Amygdala (tissue), 56 donors: Measurements from ENCODE around the gene CEACAM1.
"Not testable (repeated sequence)": the region's sequence is repeated elsewhere in the genome, so short reads cannot be mapped to it uniquely, and the experiment has no call there.

Experiments
- DNase-seq, 56 donors: peaks; one replicate each; lab custom pipeline; 2025; lab: John Stamatoyannopoulos, UW

CEACAM1 gene

DNA sequence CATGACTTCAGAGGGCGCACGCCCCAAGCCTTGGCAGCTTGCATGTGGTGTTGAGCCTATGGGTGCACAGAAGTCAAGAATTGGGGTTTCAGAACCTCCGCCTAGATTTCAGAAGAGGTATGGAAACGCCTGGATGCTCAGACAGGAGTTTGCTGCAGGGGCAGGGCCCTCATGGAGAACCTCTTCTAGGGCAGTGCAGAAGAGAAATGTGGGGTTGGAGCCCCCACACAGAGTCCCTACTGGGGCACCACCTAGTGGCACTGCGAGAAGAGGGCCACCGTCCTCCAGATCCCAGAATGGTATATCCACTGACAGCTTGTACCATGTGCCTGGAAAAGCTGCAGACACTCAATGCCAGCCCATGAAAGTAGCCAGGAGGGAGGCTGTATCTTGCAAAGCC, 22.2 kb upstream of the CEACAM1 start:
- DNase-seq: not testable (repeated sequence)

- DNase-seq: not testable (repeated sequence)
Observed at GRCh38 chr19:42549067-42549466, 20.8 kb upstream of the CEACAM1 start.

GRCh38 chr19:42548552-42548951, 20.3 kb upstream of the CEACAM1 start:
- no peak for DNase-seq

DNA sequence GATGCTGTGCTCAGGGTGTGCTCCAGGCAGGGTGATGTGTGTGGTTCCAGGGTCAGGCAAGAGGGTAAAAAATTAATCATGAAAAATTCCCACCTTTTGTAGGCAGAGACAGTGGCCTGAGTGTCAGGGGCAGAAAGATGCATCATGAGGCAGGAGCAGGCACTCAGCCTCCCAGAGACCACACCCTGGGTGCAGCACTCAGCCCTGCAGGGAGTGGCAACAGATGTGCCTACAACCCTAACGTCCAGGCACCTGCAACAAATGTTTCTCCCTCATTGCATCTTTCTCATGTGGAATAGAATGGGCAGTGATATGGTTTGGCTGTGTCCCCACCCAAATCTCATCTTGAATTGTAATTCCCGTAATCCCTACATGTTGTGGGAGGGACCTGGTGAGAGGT, 19.6 kb upstream of the CEACAM1 start:
- DNase-seq: no peak

GRCh38 chr19:42546831-42547500, 18.7 kb upstream of the CEACAM1 start:
- DNase-seq: no peak

DNA sequence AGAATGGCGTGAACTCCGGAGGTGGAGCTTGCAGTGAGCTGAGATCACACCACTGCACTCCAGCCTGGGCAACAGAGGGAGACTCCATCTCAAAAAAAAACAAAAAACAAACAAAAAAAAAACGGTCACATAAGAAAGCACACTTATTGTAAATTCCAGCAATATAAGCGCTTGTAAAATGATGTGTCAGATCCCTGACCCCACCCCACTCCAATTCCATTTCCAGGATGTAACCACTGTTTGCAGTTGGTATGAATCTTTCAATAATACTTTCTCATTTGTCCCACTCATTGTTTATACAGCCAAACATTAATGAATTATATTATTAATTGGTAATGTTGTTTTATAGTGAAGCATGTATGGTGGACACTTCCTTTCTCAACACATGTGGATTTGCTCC, 15.9 kb upstream of the CEACAM1 start:
- DNase-seq: no peak

GRCh38 chr19:42542791-42543190, 14.5 kb upstream of the CEACAM1 start:
- DNase-seq: no peak

GRCh38 chr19:42540071-42540553, 11.8 kb upstream of the CEACAM1 start:
- DNase-seq: peak in 8 of 56 donors; percentile 5 to 37 (median 14)

DNA sequence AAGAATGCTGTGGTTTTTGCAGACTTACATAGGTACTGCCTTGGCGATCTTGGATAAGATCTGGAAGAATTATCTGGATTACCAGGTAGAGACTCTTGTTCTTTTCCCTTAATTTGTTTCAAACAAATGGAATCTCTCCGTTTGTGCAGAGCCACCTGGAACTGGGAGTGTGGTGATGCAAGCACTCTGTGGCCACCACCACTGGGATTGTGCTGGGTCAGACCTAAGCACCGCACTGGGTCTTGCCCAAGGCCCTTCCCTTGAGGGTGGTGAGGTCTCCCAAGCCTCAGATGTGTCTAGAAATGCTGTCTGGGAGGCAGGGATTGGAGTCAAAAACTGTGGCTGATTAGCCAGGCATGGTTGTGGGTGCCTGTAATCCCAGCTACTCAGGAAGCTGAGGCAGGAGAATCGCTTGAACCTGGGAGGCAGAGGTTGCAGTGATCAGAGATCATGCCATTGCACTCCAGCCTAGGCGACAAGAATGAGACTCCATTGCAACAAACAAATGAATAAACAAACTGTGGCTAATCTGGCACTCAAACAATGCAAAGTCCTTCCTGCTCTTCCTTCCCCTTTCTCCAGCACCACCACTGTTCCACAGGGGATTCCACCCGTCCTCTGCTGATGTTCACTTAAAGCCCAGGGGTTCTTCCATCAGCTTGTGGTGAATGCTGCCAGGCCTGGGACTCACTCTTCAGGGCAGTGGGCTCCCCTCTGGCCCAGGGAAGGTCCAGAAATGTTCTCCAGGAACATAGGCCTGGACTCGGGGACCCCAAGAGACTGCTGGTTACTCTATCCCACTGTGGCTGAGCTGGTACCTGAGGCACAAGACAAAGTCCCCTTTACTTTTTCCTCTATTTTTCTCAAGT, 10.8 kb upstream of the CEACAM1 start:
- DNase-seq: no peak

DNA sequence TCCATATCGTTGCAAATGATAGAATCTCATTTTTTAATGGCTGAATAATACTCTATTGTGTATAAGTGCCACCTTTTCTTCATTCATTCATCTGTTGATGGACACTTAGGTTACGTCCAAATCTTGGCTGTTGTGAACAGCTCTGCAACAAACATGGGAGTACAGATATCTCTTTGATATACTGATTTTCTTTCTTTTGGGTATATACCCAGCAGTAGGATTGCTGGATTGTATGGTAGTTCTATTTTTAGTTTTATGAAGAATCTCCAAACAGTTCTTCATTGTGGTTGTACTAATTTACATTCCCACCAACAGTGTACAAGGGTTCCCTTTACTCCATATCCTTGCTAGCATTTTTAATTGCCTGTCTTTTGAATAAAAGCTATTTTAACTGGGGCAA, 7.0 kb upstream of the CEACAM1 start:
- not testable (repeated sequence) for DNase-seq

- DNase-seq: no peak
Observed at GRCh38 chr19:42534391-42534790, 6.1 kb upstream of the CEACAM1 start.

- DNase-seq: peak in 4 of 56 donors; percentile 4 to 60 (median 15)
Observed at GRCh38 chr19:42532891-42533290, 4.6 kb upstream of the CEACAM1 start.

- no peak for DNase-seq
Observed at GRCh38 chr19:42531313-42531712, 3.0 kb upstream of the CEACAM1 start.

GRCh38 chr19:42529248-42529764, 1.0 kb upstream of the CEACAM1 start:
- DNase-seq: peak in 44 of 56 donors; percentile 9 to 85 (median 40)

- no peak for DNase-seq
Observed at GRCh38 chr19:42524943-42525342, 3.3 kb downstream of the CEACAM1 start.

- no peak for DNase-seq
Observed at GRCh38 chr19:42524250-42524649, 4.0 kb downstream of the CEACAM1 start.

- DNase-seq: not testable (repeated sequence)
Observed at GRCh38 chr19:42522262-42522661, 6.0 kb downstream of the CEACAM1 start.

DNA sequence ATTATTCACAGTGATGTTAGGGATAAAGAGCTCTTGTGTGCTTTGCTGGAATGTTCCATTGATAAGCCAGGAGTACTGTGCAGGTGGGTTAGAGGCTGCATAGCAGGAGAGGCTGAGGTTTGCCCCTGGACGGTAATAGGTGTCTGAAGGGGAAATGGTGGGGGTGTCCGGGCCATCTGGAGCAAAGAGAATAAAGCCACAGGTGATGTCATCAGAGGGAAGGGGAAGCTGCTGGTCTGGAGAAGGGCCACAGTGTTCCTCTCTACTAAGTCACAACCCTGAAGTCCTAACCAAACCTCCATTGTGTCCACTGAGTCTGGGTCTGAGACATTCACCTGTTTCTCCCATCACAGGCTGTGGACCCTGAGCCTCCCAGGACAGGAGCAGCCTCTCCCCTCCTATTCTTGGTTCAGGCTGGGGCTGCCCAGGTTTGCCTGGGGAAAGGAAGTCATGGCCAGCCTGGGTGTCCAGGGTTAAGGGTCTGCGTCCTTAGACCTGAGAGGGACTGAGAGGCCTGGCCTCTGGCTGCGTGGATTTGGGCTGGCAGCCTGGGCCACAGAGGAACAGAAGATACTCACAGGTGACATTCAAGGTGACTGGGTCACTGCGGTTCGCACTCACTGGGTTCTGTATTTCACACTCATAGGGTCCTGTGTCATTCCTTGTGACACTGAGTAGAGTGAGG, 6.8 kb downstream of the CEACAM1 start:
- no peak for DNase-seq

DNA sequence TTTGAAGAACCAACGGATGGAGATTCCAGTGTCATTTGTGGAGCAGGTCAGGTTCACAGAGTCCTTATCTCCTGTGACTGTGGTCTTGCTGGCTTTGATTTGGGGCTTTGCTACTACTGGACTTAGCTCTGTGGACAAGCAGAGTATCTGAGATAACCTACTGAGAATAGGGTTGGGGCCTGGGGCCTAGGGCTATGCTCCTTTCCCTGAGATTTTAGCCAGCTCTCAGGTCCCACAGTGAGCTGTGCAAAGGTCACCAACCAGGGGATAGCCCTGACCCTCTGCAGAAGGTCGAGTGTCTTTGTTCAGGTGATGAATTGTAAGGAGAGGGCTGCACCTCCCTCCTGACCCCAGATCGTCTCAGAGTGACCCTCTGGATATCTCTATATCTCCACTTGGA, 9.2 kb downstream of the CEACAM1 start:
- DNase-seq: no peak

DNA sequence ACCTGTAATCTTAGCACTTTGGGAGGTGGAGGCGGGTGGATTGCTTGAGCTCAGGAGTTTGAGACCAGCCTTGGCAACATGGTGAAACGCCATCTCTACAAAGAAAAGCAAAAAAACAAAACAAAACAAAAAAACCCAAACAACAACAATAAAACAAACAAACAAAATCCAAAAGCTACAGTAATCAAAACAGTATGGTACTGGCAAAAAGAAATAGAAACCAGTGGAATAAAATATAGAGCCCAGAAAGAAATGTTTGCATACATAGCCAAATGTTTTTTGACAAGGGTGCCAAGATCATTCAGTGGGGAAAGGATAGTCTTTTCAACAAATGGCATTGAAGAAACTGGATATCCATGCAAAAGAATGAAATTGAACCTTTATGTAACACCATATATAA, 11.5 kb downstream of the CEACAM1 start:
- DNase-seq: no peak
